Amniotic epithelial cell (primary cell): ENCODE results near the gene NEGR1.

Experiments
- DNase-seq: peaks from one replicate; pipeline ENCODE4 v3.0.0-alpha.2; 2010; ENCODE audit warnings: low read depth

Gene NEGR1

GRCh38 chr1:71778940-71779339, 503.4 kb downstream of the NEGR1 start:
- no peak for DNase-seq

- DNase-seq = no peak
Observed at GRCh38 chr1:71777094-71777493, 505.2 kb downstream of the NEGR1 start.

- no peak for DNase-seq
Observed at GRCh38 chr1:71774705-71775104, 507.6 kb downstream of the NEGR1 start.

GRCh38 chr1:71770121-71770520, 512.2 kb downstream of the NEGR1 start:
- peak; percentile 6 for DNase-seq

GRCh38 chr1:71766748-71767147, 515.6 kb downstream of the NEGR1 start:
- no peak for DNase-seq

GRCh38 chr1:71762514-71763255, 519.7 kb downstream of the NEGR1 start:
- DNase-seq = no peak

GRCh38 chr1:71755441-71755840, 526.9 kb downstream of the NEGR1 start:
- no peak for DNase-seq

- no peak for DNase-seq
Observed at GRCh38 chr1:71753746-71754145, 528.6 kb downstream of the NEGR1 start.

- no peak for DNase-seq
Observed at GRCh38 chr1:71745326-71745725, 537.0 kb downstream of the NEGR1 start.

- no peak for DNase-seq
Observed at GRCh38 chr1:71743862-71744261, 538.5 kb downstream of the NEGR1 start.

GRCh38 chr1:71738910-71739309, 543.4 kb downstream of the NEGR1 start:
- DNase-seq = no peak

GRCh38 chr1:71738256-71738655, 544.1 kb downstream of the NEGR1 start:
- DNase-seq = no peak

GRCh38 chr1:71737768-71738167, 544.6 kb downstream of the NEGR1 start:
- DNase-seq = no peak

GRCh38 chr1:71733121-71733520, 549.2 kb downstream of the NEGR1 start:
- DNase-seq = no peak

- DNase-seq = no peak
Observed at GRCh38 chr1:71721532-71721931, 560.8 kb downstream of the NEGR1 start.

- DNase-seq = no peak
Observed at GRCh38 chr1:71719330-71719729, 563.0 kb downstream of the NEGR1 start.

- DNase-seq = peak; percentile 0
Observed at GRCh38 chr1:71717186-71717585, 565.2 kb downstream of the NEGR1 start.

GRCh38 chr1:71711456-71711855, 570.9 kb downstream of the NEGR1 start:
- no peak for DNase-seq

- DNase-seq = no peak
Observed at GRCh38 chr1:71706029-71706671, 576.2 kb downstream of the NEGR1 start.

- no peak for DNase-seq
Observed at GRCh38 chr1:71698186-71698585, 584.2 kb downstream of the NEGR1 start.

- no peak for DNase-seq
Observed at GRCh38 chr1:71695821-71696220, 586.5 kb downstream of the NEGR1 start.

GRCh38 chr1:71695084-71695483, 587.3 kb downstream of the NEGR1 start:
- DNase-seq = no peak

GRCh38 chr1:71693581-71693980, 588.8 kb downstream of the NEGR1 start:
- no peak for DNase-seq

GRCh38 chr1:71689635-71690034, 592.7 kb downstream of the NEGR1 start:
- DNase-seq = no peak
